C4-2B (cell line): ENCODE data around the gene IFNB1.

Experiments
- ZFX ChIP-seq: fragments of 450-650 bp; IDR thresholded peaks from 2 replicates; pipeline ENCODE4 v1.6.1; 2017
- TF ChIP-seq, protein P1 (sequence below): fragments of 450-650 bp; conservative IDR thresholded peaks from 2 replicates; pipeline ENCODE4 v1.5.1; 2017; ENCODE audit warnings: mild to moderate bottlenecking

DNA sequence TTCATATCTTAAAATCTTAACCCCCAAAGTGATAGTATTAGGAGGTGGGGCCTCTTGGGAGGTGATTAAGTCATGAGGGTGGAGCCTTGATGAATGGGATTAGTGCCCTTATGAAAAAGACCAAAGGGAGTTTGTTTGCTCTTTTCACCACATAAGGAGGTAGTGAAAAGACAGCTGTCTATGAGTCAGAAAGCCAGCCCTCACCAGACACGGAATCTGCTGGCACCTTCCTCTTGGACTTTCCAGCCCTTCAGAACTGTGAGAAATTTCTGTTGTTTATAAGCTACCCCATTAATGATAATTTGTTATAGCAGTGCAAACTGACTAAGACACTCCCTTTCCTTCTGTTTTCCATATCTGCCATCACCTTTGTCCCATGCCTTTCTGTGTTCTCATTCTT, 20.8 kb downstream of the IFNB1 start:
- TF ChIP-seq, protein P1, sequence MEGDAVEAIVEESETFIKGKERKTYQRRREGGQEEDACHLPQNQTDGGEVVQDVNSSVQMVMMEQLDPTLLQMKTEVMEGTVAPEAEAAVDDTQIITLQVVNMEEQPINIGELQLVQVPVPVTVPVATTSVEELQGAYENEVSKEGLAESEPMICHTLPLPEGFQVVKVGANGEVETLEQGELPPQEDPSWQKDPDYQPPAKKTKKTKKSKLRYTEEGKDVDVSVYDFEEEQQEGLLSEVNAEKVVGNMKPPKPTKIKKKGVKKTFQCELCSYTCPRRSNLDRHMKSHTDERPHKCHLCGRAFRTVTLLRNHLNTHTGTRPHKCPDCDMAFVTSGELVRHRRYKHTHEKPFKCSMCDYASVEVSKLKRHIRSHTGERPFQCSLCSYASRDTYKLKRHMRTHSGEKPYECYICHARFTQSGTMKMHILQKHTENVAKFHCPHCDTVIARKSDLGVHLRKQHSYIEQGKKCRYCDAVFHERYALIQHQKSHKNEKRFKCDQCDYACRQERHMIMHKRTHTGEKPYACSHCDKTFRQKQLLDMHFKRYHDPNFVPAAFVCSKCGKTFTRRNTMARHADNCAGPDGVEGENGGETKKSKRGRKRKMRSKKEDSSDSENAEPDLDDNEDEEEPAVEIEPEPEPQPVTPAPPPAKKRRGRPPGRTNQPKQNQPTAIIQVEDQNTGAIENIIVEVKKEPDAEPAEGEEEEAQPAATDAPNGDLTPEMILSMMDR = no peak
- TF ChIP-seq ZFX = no peak
